NCI-H2227 (cell line): Measurements from ENCODE around the gene LIPC.

Experiments
- DNase-seq: peaks from one replicate; lab custom pipeline; 2025; ENCODE audit not compliant: unreplicated experiment; lab: John Stamatoyannopoulos, UW

Gene LIPC

DNA sequence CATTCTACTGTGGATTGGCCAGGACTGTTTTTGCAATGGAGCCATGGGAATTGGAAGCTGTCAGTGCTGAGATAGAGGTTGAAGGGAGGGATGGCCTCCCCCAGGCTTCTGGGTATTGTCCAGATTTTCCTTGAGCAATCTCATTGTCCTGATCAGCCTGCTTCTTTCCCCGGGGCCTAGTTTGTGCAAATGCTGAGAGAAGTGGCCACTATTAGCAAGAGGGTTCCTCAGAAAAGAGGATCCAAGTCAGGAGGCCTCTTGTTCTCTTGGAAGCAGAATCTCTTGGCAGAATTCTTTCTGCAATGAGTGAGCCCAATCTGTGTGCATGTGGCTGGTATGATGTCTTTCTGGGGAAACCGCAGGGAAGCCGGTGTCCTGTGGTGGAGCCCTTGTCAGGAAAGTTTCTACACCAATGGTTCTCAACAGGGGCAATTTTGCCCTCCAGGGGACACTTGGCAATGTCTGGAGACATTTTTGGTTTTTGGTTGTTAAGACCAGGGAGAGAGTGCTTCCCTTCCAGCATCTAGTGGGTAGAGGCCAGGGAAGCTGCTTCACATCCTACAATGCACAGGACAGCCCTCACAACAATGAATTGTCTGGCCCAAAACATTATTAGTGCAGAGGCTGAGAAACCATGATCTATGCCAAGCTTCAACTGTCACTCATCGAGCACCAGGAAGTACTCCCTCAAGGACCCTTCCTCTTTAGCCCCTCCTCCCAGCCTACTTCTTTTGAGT, 2.0 kb downstream of the LIPC start:
- DNase-seq = no peak

DNA sequence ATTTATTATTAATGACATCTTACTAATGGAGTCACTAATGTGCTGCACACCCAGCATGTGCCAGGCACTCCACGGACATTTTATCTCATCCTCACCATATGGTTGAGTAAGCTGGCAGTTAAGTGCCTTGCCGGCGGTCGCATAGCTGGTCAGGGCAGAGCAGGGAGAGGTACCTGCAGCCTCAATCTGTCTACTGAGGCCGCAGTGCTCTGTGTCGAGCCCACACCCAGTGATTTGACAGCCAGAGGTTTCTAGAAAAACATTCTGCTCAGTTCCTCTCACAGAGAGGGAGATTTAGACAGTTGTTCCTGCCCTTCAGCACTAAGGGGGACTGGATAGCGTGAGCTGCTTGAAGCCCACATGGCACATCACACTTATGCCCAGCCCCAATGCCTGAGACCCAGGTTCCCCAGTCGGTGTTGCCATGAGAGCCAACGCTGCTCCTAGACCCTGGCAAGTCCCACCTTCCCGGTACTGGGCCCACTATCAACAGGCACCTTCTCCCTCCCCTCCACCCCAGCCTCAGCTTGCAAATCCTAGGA, 2.6 kb downstream of the LIPC start:
- DNase-seq = no peak

DNA sequence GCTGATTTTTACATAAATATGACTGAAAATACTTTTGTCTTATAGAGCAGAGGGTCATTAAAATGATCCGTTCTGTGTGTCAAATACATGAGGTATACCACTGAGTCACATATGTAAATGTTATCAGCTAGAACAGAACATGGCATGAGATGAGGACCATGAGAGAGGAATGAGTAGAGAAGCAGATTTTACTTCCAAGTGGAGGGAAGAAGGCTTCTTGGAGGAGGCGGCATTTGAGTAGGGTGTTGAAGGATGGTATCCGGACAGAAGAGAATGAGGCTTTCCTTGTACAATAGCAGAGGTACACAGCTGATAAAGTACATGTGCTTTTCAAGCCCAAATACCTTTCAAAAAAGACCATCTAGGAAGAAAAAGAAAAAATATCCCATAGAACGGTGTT, 4.8 kb downstream of the LIPC start:
- no peak for DNase-seq

DNA sequence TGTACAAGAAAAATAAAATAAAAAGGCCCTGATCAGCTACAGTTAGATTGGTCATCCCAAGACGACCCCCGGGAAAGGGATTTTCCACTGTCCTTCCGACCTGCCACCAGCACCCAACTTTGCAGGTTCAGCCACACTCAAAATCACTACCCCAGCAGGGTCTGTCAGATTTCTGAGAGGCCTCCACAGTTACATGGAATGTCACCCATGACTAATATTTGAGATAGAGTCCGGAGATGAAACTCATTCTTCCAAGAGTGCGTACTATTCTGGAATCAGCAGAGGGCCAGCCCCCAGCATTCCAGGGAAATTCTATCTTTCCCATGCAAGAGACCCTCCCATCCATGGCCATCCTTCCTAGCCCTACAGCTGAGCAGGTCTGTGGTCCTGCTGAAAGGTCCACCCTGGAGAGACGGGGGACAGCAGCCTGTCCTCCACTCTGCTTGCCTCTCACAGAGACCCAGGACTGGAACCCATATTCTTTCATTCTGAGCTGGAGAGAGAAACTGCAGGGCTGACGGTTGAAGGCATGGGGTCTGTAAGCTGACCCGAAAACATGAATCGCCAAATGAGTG, 5.8 kb downstream of the LIPC start:
- DNase-seq = no peak

DNA sequence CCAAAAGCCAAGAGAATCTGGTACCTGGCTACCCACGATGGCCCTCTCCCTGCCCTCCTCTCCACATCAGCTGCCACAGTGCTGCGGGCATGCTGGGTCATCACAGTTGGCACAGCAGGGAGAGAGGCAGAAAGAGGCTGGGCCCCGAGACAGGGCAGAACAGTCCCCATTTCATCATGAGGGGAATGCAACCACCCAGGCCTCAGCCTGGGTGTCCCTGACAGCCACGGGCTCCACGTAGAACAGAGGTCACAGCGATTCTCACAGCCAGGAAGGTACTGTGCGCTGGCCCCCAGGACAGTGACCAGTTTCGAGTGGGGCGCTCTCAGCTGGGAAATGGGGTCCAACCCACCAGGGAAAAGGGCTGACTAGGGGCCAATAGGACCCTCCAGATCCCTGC, 6.3 kb downstream of the LIPC start:
- DNase-seq = no peak

DNA sequence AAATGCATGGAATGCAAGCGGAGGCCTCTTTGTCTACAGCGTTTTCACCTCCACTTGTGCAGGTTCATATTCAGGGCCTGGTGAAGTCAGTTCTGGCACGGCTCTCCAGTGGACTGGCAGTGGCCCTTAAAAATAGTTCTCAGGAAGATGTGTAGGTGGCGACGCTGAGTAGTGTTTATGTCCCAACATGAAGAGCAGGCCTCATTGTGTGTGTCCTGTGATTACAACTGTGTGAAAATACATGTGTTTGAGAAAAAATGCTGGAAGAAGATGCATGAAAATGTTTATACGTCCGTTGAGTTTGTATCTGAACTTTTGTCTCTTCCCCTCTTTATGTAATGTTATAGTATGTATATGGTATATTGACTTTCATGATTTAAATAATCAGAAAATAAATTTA, 7.2 kb downstream of the LIPC start:
- no peak for DNase-seq

DNA sequence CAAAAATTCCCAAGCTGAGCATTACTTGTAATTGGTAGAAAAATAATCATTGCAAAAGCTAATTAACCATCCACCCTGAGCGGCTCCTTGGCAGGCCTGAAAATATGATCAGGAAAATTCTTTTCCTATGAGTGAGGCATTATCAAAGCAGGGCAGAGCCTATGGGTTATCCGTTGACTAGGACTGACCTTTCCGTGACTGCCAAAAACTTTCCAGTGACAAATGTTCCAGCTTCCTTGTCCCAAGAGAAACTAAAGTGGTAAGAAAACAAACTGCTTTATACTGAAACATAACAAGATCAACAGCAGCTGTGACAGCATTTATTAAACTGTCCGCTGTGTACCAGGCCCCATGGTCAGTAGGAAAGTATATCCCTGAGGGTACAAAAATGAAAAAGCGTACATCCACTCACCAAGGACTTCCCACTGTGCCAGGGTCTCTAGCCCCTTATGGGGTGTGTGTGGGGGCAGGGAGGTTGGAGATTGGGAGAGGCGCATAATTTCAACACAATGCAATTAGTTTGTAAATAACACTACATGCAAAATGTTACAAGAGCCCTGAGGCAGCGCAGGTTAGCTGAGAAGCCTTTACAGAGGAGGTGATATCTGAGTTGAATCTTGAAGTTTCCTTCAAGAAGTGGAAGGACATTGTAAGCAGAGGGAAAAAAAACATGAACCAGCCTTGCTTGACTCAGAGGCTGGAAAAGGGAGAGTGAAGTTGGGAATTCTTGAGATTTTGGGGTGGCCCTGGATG, 8.5 kb downstream of the LIPC start:
- no peak for DNase-seq

DNA sequence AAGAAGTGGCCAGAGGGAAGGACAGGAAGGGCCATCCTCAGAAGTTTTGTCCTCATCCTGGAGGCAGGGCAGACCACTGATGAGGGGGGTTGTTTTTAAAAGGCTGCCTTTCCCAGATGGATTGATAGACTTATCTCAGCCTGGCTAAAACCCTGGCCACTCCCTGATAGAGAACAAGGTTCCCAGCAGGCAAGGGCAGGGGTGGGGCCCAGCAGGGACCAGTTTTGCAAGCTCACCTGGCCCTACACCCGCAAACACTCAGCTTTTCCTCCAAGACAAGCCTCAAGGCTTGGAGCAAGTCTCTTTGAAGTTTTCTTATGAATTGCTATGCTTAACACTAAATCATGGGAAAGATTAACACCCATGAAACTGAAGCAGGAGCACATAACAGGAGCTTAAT, 9.1 kb downstream of the LIPC start:
- no peak for DNase-seq

DNA sequence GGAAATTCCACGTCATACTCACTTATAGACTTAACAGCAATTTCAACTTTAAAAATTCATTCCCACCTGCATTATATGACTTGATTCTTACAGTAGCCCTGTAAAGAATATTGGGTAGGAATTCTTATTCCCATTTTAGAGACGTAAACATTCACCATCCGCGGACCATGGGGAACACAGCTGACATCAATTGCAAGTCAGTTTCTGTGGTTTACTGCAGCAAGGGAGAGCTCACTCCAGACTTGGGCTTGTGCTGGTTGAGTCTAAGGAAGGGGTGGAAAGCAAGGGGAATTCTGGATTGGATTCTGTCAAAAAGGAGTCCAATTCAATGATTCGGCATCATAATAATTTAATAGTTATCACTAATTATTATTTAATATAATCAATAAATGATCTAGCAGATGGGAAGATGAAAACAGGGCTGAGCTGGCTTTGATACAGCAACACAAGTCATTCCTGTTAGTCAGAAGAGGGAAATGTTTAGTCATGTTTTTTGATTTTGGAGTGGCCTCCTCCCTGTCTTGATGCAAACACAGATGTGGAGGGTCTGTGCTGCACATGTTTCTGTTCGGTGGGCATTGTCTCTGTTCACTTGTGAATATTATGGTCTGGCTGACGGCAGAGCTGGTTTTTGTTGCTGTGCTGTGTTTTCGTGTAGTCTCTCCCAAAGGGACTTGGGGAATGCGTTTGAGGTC, 9.7 kb downstream of the LIPC start:
- DNase-seq = no peak

DNA sequence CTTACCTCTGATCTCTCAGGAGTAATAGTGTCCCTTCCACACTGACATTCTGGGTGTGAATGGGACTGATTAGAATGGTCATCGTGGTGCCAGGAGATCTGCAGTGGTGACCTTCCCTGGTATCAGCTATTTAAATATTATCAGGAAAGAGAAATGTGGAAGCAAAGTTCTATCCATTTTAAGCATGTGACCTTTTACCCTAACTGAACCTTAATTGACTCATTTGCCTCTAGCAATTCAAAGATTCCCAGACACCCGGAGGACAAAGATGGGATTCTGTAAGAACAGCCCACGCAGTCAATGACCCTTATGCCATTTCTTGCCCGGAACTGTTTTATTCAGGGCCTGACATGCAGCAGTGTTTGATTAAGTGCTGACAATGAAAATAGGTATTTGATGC, 10.3 kb downstream of the LIPC start:
- no peak for DNase-seq

DNA sequence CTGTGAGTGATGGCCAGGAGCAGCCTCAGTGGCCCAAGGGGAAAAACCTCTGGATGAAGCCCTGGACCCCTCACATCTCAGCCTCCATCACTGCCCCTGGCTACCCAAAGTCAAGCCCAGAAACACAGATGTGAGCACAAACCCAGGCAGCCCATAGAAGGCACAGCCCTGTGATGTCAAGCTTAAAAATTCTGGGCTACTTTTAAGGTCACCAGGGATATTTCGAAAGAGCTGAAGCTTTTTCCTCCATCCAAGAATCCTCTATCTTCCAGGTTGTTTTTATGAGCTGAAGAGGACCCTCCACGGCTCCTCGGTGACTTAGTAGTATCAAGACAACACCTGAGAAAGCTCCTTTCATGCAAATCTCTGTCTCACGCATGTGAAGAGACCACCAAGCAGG, 11.5 kb downstream of the LIPC start:
- no peak for DNase-seq

DNA sequence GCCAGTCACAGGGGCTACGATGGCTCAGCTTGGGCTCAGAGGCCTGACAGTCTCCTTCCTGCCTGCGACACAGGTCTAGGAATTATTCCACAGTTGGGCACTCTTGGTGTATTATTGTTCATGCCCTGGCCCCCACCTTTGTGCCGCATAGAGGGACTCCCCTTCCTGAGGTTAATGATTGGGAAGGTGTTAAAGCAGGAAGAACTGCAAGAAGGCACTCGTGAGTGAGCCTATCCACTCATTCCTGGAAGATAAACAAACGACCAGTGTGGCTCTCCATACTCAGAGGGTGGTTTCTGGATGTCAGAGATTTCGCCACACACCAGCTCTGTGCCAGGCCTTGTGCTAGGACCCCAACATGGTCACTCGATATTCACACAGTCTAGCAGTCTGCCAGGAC, 12.3 kb downstream of the LIPC start:
- no peak for DNase-seq

DNA sequence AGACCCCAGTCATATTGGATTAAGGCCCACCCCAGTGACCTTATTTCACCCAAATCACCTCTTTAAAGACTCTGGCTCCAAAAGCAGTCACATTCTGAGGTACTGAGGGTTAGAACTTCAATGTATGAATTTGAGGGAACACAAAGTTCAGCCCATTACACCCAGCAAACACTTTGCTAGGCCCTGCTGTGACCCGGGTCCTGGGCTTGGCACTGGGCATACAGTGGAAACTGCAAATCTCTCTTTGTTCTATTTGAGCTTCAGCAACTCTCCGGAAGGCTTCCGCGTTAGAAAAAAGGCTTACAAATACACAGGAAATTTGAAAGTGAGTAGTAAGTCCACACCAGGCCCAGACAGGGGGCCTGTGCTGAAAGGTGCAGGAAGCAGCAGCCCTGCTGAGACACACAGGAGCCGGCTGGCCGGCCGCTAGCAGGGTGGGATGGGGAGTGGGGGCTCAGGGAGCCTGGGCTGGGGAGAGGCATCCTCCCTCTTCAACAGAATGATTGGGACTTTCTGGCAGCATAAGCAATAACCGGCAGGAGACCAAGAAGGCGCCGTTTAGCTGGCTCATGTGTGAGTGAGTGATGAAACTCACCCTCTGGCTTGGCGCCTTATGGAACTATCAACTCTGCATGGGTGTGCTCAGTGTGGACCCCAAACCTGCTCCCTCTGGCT, 13.0 kb downstream of the LIPC start:
- no peak for DNase-seq

DNA sequence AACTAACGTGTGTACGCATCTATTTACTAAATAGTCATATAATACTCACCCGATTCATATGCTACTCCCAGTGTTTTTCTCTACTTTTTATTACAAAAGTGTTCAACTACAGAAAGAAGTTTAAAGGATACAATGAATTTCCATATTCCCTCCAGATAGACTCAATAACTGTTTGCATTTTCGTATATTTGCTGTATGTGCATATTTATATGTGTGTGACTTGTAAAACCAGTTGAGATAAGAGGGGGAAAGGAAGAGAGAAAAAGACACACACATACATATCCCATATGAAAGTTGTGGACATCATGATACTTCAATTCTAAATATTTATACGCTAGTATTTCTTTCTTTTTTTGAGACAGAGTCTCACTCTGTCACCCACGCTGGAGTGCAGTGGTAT, 14.1 kb downstream of the LIPC start:
- no peak for DNase-seq

DNA sequence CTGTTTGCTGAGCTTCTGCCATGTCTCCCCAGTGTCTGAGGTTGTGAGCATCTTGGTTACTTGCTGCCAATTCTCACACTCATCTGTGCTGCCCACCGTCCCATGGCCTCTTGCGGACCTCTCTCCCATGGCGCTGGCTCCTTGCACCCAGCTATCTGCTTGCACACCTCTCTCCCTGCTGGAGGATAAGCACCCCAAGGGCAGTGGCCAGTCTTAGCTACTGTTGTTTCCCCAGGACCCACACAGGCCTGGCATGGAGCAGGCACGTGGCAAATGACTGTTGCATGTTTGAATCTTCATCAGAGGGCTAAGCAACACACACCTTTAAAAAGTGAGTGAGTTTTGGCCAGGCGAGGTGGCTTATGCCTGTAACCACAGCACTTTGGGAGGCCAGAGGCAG, 14.7 kb downstream of the LIPC start:
- DNase-seq = no peak

DNA sequence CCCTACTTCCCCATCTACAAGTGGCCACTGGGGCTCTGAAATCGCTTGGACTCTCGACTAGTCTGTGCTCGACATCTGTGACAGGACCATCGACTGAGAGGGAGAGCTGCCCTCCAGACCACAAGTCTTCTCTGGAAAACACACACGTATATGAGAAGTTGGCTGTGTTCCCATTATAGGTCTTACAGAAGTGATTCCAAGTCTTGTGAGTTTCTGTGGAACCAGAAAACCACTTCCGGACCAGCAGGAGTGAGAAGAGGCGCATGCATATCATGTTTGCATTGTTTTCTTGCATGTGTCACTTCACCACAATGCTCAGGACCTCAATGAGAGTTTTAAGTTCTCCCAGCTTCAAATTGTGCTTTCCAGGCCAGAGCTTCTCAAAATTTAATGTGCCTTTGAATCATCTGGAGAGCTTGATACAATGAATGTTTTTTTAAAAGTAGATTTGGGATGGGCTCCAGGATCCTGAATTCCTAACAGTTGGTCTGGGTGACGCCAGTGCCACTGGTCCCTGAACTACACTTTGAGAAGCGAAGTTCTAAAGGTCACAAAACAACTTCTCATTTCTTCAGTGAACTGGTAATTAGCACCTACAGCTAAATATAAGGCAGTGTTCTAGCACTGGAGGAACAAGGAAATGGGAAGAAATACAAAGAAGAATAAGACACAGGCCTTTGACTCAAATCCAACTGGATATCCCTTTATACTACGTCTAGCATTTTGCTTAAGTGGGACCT, 15.7 kb downstream of the LIPC start:
- DNase-seq = no peak

DNA sequence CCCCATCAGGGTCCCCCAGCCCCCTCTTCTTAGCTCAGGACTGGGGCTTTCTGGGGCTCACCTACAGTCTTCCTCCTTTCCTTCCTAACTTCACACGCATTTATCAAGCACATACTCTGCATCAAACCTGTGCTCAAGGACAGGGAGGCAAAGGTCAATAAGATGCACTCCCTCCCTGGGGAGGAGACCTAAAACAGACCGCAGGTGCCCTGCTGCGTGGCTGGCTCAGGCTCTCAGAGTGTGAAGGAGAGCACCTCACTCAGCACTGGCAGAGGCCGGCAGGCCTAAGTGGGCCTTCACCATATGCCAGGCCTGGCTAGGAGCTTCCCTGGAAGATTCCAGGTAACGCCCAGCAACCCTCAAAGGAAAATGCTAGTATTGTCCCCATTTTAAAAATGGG, 16.5 kb downstream of the LIPC start:
- DNase-seq = no peak

DNA sequence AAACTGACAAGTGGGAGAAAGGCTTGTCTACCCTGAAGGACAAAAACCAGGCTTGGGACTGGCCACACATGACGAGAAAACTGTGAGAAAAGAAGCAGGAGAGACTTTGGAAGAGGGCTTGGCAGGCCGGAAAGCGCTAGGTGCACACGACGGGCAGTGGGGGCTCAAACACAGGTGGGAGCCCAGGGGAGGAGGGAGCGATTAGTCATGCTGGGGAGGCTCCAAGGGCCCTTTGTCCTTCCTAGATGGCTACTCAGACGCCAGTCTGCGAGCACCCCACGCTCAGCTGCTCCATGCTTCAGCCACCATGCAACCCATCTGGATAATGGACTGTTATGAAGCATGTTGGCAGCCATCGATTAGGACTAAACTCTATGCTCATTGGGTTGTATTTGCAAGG, 17.1 kb downstream of the LIPC start:
- DNase-seq = no peak

DNA sequence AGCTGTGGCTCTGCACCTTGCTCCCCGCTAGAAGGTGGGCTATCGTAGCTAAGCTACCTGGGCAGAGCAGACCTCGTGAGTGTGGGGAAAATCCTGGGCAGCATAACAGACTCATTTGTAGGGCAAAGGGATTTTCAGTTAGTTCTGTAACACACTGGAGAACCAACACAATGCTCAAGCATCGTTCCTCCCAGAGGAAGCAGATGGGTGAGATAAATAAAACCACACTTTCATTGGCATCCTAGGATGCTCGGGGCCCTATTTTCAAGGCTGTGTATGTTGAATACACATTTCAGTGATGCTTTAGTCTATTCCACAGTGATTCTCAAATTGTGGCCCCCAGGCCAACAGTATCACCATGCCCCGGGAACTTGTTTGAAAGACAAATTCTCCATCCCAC, 20.0 kb downstream of the LIPC start:
- DNase-seq = no peak

DNA sequence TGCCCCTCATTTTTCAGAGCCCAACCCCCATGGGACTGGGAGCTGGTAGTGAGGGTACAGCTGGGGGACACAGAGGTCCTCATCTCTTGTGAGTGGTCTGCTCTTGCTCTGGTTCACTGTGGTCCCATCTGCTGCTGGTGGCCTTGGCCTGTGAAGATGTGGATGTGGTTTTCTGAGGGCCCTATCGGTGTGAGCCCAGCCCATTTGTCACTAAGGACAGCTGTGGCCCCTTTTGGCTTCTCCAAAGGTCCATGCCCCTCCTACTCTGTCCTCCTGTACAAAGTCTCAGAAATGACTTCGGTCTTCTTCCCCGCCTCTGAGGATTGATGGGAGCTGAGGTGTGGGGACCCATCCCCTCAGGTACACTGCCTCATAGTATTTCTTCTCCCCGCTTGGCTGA, 21.0 kb downstream of the LIPC start:
- no peak for DNase-seq
